Measurements from ENCODE around the gene RAP2B. TPM values are rescaled to one million over a fixed set of nuclear protein-coding genes. Genes with fewer than 3 reads are reported as not detected.

The RAP2B gene
- total and polyA plus RNA-seq, 2 of the 13 experiments (the other 11 are each of a cell fraction or from before 2014, with no cell fraction given) = 6.4 to 7.1 TPM

DNA sequence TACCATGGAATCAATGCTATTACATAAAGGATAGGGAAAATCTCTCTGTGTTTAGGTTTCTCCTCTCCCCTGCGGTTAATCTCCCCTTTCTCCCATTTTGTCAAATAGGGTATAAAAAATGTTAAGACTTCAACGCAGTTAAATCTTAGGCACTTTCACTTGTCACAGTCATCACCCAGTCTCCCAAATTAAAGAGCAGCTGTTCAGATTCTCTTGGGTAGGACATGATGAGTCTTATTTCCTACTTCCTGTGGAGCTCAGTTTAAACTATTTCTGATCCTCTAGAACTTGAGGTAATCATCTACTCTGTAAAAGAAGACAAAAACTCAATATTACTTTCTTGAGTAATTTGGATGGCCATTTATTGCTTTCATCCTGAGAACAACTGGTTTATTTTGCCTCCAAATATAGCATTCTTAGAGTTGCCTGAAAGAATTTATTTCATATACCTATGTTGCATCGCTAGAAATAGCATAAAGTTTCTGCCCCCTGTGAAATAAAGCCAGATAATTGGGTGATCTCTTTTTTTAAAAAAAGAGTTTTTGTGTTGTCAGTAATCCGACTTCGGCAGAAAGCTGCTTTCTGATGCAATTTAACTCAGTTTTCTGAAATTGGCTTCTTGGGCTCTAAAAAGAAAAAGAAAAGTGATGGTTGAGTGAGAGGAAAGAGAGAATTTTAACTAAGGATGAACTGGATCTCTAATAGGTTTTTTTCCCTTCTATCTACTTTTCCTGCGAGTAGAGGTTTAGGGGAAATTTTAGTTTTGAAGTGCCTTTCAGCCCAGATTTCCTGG lies 20.7 kb downstream of the RAP2B start (continued):
- no peak for TF ChIP-seq HOMEZ (CRISPR knock-in tag; IDR thresholded peaks at IDR 0.05; ENCODE audit: low read depth)
- TF ChIP-seq GABPB1 (CRISPR knock-in tag; IDR thresholded peaks at IDR 0.05) = no peak
- TF ChIP-seq, protein P1, sequence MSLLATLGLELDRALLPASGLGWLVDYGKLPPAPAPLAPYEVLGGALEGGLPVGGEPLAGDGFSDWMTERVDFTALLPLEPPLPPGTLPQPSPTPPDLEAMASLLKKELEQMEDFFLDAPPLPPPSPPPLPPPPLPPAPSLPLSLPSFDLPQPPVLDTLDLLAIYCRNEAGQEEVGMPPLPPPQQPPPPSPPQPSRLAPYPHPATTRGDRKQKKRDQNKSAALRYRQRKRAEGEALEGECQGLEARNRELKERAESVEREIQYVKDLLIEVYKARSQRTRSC (CRISPR knock-in tag; IDR thresholded peaks at IDR 0.05; ENCODE audit: low read depth) = no peak

GRCh38 chr3:153190923-153191322 lies 28.9 kb downstream of the RAP2B start:
- ATAC-seq (no peak), DNase-seq (ENCODE audit: low spot score) (no peak), FAIRE-seq (no peak)
- Histone ChIP-seq H3K36me3 (replicated peaks in 1 of 2; ENCODE audit: control insufficient read depth in 1 of 2, insufficient read depth in 2 of 2, low read length in 2 of 2) (no peaks in the 10 kb centered on the region), H3K9me3 (ENCODE audit: low read length) (no peaks in the 10 kb centered on the region), H3K4me3 (replicated peaks in 1 of 3; ENCODE audit: insufficient read depth in 1 of 3, low read depth in 2 of 3, low read length in 3 of 3) (no peak overlapping the region), H3K79me2 (ENCODE audit: insufficient read depth, low read length) (no peaks in the 10 kb centered on the region), H4K20me1 (ENCODE audit: insufficient read depth, low read length) (no peaks in the 10 kb centered on the region), H3K4me1 (ENCODE audit: insufficient read depth, low read length) (no peaks in the 10 kb centered on the region), H3K4me2 (ENCODE audit: low read depth, low read length) (no peak overlapping the region), H2AFZ (ENCODE audit: low read length) (no peak overlapping the region), H3K9ac (ENCODE audit: insufficient read depth, low read depth, low read length) (no peak overlapping the region), H3K27ac (ENCODE audit: extremely low read length, insufficient read depth, low read length) (no peak overlapping the region), H3K27me3 (ENCODE audit: control insufficient read depth in 1 of 2, insufficient read depth in 2 of 2, low read length in 2 of 2) (no peaks in the 10 kb centered on the region)
- ChIA-PET POLR2A (no interaction called here), CTCF (ENCODE audit: low intra/inter-chr PET ratio, low total read pairs) (no interaction called here)
- intact Hi-C loops (cut with micrococcal nuclease; ENCODE audit: unreplicated experiment) = no loop called here
- in situ Hi-C loops (cut with HindIII; ENCODE audit: extremely low pct_ligation_motif_present, low pct_unique_long_range_greater_than_20kb) = no loop called here
- WGBS (ENCODE audit: low lambda C conversion rate) = 48% methylated on average over 2 of the region's 2 CpGs
- no TSS peak for BruUV-seq (replicated peaks)
- TF ChIP-seq TIGD3 (CRISPR knock-in tag; IDR thresholded peaks at IDR 0.05; ENCODE audit: borderline replicate concordance) = no peak
- TF ChIP-seq, protein P2, sequence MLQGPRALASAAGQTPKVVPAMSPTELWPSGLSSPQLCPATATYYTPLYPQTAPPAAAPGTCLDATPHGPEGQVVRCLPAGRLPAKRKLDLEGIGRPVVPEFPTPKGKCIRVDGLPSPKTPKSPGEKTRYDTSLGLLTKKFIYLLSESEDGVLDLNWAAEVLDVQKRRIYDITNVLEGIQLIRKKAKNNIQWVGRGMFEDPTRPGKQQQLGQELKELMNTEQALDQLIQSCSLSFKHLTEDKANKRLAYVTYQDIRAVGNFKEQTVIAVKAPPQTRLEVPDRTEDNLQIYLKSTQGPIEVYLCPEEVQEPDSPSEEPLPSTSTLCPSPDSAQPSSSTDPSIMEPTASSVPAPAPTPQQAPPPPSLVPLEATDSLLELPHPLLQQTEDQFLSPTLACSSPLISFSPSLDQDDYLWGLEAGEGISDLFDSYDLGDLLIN (CRISPR knock-in tag; IDR thresholded peaks at IDR 0.05; ENCODE audit: borderline replicate concordance) = no peak
- TF ChIP-seq ZNF407 (CRISPR knock-in tag; IDR thresholded peaks at IDR 0.05; ENCODE audit: not compliant biosample characterization) = no peak
